Trophoblast cell (in vitro differentiated cells and primary cell): ENCODE results near the gene CELA2B.

Experiments
- DNase-seq, 2 donors: peaks; one replicate each; pipeline ENCODE4 v3.0.0-alpha.2; 2016
- H2AFZ ChIP-seq: 2 replicates; pipeline ENCODE4 v1.6.1; 2013; ENCODE audit warnings: low read length, moderate library complexity, mild to moderate bottlenecking; ENCODE audit not compliant: insufficient read depth, poor library complexity
- H2AK5ac ChIP-seq: 2 replicates; pipeline ENCODE4 v1.6.1; 2013; ENCODE audit warnings: mild to moderate bottlenecking, low read length
- H2BK120ac ChIP-seq: 2 replicates; pipeline ENCODE4 v1.6.1; 2013; ENCODE audit warnings: low read length, mild to moderate bottlenecking, moderate library complexity; ENCODE audit not compliant: insufficient read depth, poor library complexity
- H2BK12ac ChIP-seq: 2 replicates; pipeline ENCODE4 v1.6.1; 2013; ENCODE audit warnings: mild to moderate bottlenecking, low read length, moderate library complexity
- H2BK5ac ChIP-seq: 2 replicates; pipeline ENCODE4 v1.6.1; 2013; ENCODE audit warnings: low read length, low read depth, moderate library complexity, mild to moderate bottlenecking; ENCODE audit not compliant: poor library complexity
- H3K14ac ChIP-seq: 2 replicates; pipeline ENCODE4 v1.6.1; 2013; ENCODE audit warnings: mild to moderate bottlenecking, low read length
- H3K18ac ChIP-seq: 2 replicates; pipeline ENCODE4 v1.6.1; 2013; ENCODE audit warnings: mild to moderate bottlenecking, low read length
- H3K23ac ChIP-seq: 2 replicates; pipeline ENCODE4 v1.6.1; 2013; ENCODE audit warnings: low read length
- H3K27ac ChIP-seq: 2 replicates; pipeline ENCODE4 v1.5.1; 2013; ENCODE audit warnings: low read depth, mild to moderate bottlenecking, inconsistent platforms, low read length, moderate library complexity
- H3K27me3 ChIP-seq: 2 replicates; pipeline ENCODE4 v1.6.1; 2013; ENCODE audit warnings: inconsistent platforms, mild to moderate bottlenecking, low read length, moderate library complexity; ENCODE audit not compliant: insufficient read depth
- H3K36me3 ChIP-seq, 2 experiments: 1 replicate in 1 of 2; 2 replicates in 1 of 2; pipeline ENCODE4 v1.6.1; 2013; ENCODE audit warnings: low read length in 2 of 2, mild to moderate bottlenecking in 2 of 2, moderate library complexity in 1 of 2; ENCODE audit not compliant: insufficient read depth in 2 of 2, control insufficient read depth in 1 of 2
- H3K4ac ChIP-seq: 2 replicates; pipeline ENCODE4 v1.6.1; 2013; ENCODE audit warnings: low read depth, mild to moderate bottlenecking, low read length, moderate library complexity
- H3K4me1 ChIP-seq, 2 experiments: 1 replicate in 1 of 2; 2 replicates in 1 of 2; pipeline ENCODE4 v1.6.1; 2013; ENCODE audit warnings: low read length in 2 of 2, mild to moderate bottlenecking in 2 of 2, moderate library complexity in 1 of 2; ENCODE audit not compliant: insufficient read depth in 2 of 2, control insufficient read depth in 1 of 2
- H3K4me2 ChIP-seq: 2 replicates; pipeline ENCODE4 v1.6.1; 2013; ENCODE audit warnings: inconsistent platforms, mild to moderate bottlenecking, low read length, moderate library complexity
- H3K4me3 ChIP-seq: 2 replicates; pipeline ENCODE4 v1.5.1; 2013; ENCODE audit warnings: mild to moderate bottlenecking, low read depth, low read length, inconsistent platforms
- H3K79me1 ChIP-seq: one replicate; pipeline ENCODE4 v1.6.1; 2013; ENCODE audit warnings: low read length
- H3K79me2 ChIP-seq: 2 replicates; pipeline ENCODE4 v1.6.1; 2013; ENCODE audit warnings: low read length, mild to moderate bottlenecking; ENCODE audit not compliant: control insufficient read depth, insufficient read depth, poor library complexity
- H3K9ac ChIP-seq: 2 replicates; pipeline ENCODE4 v1.6.1; 2013; ENCODE audit warnings: mild to moderate bottlenecking, low read length
- H3K9me3 ChIP-seq: 2 replicates; pipeline ENCODE4 v1.6.1; 2013; ENCODE audit warnings: low read depth, mild to moderate bottlenecking, control low read depth, inconsistent platforms, low read length; ENCODE audit not compliant: insufficient read depth
- H4K12ac ChIP-seq: 2 replicates; pipeline ENCODE4 v1.6.1; 2013; ENCODE audit warnings: low read depth, mild to moderate bottlenecking, low read length, moderate library complexity
- H4K8ac ChIP-seq: 2 replicates; pipeline ENCODE4 v1.6.1; 2013; ENCODE audit warnings: low read depth, mild to moderate bottlenecking, low read length, moderate library complexity
- H4K91ac ChIP-seq: one replicate; pipeline ENCODE4 v1.6.1; 2013; ENCODE audit warnings: low read depth, mild to moderate bottlenecking, low read length, moderate library complexity
- WGBS: extraction: QIAGEN DNeasy Blood & Tissue Kit; methylation state at CpG from one replicate; pipeline ENCODE4 v1.1.7; 2013; ENCODE audit warnings: missing lambda C conversion rate; ENCODE audit not compliant: insufficient read length, insufficient coverage; ENCODE audit errors: extremely low coverage; 5-methylcytosine and 5-hydroxymethylcytosine counted together

The CELA2B gene

DNA sequence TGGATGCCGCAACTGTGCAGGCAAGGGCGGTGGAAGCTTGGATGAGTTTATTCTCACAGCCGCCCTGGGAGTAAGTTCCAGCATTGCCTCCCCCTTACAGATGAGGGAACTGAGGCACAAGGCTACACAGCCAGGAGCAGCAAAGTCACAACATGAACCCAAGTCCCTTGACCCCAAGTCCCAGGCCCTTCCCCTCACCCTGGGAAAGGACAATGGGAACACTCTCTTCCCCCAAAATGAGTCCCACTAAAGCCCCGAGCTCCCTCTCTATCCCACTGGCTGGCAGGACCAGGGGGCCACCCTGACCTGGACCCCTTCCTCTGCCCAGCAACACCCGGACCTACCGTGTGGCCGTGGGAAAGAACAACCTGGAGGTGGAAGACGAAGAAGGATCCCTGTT, 33.8 kb upstream of the CELA2B start:
- no peaks in the 10 kb centered on the region for H3K79me1 ChIP-seq
- no peak overlapping the region for H4K8ac ChIP-seq
- no peak overlapping the region for H3K14ac ChIP-seq
- H3K36me3 ChIP-seq: no peaks in the 10 kb centered on the region
- DNase-seq: no peak
- no peak overlapping the region for H2AK5ac ChIP-seq
- no peak overlapping the region for H4K91ac ChIP-seq
- H3K27ac ChIP-seq: no peak overlapping the region
- H2BK5ac ChIP-seq: no peak overlapping the region
- no CpG with 5 or more reads among the region's 8 CpGs for WGBS
- H3K18ac ChIP-seq: no peak overlapping the region
- no peak overlapping the region for H3K4me2 ChIP-seq
- no peaks in the 10 kb centered on the region for H3K9me3 ChIP-seq
- no peaks in the 10 kb centered on the region for H3K4me1 ChIP-seq
- H3K27me3 ChIP-seq: no peaks in the 10 kb centered on the region
- H3K4ac ChIP-seq: no peak overlapping the region
- no peak overlapping the region for H3K23ac ChIP-seq
- no peak overlapping the region for H3K9ac ChIP-seq
- H2AFZ ChIP-seq: no peak overlapping the region
- H2BK12ac ChIP-seq: no peak overlapping the region
- H3K79me2 ChIP-seq: no peaks in the 10 kb centered on the region
- no peak overlapping the region for H2BK120ac ChIP-seq
- no peak overlapping the region for H3K4me3 ChIP-seq
- H4K12ac ChIP-seq: no peak overlapping the region

- H3K79me2 ChIP-seq: no peaks in the 10 kb centered on the region
- H3K79me1 ChIP-seq: no peaks in the 10 kb centered on the region
- no peak overlapping the region for H2AK5ac ChIP-seq
- no peak overlapping the region for H2BK120ac ChIP-seq
- no peaks in the 10 kb centered on the region for H3K4me1 ChIP-seq
- H3K9me3 ChIP-seq: no peaks in the 10 kb centered on the region
- DNase-seq: no peak
- H3K4me3 ChIP-seq: no peak overlapping the region
- H3K4me2 ChIP-seq: no peak overlapping the region
- no peak overlapping the region for H4K8ac ChIP-seq
- H2BK5ac ChIP-seq: no peak overlapping the region
- H3K27me3 ChIP-seq: no peaks in the 10 kb centered on the region
- H3K18ac ChIP-seq: no peak overlapping the region
- H3K23ac ChIP-seq: no peak overlapping the region
- H3K27ac ChIP-seq: no peak overlapping the region
- WGBS: no CpG with 5 or more reads among the region's 5 CpGs
- H4K91ac ChIP-seq: no peak overlapping the region
- no peak overlapping the region for H3K4ac ChIP-seq
- H2AFZ ChIP-seq: no peak overlapping the region
- H4K12ac ChIP-seq: no peak overlapping the region
- no peak overlapping the region for H2BK12ac ChIP-seq
- H3K36me3 ChIP-seq: no peaks in the 10 kb centered on the region
- no peak overlapping the region for H3K9ac ChIP-seq
- H3K14ac ChIP-seq: no peak overlapping the region
Observed at GRCh38 chr1:15442759-15443158, 33.1 kb upstream of the CELA2B start.

DNA sequence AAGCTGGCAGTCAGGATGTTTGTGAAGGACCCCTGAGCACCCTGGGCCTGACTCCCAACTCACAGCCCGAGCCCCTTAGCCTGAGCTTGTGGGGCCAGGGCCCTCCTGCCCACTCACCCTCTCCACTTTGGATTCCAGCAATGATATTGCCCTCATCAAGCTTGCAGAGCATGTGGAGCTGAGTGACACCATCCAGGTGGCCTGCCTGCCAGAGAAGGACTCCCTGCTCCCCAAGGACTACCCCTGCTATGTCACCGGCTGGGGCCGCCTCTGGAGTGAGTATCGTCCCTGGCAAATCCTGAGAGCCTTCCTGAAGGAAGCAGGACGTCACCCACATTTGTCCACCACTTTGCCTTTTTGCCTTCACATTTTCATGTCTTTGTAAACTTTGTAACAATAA, 32.6 kb upstream of the CELA2B start:
- Histone ChIP-seq H3K9me3 (no peaks in the 10 kb centered on the region), H2AFZ (no peak overlapping the region), H4K12ac (no peak overlapping the region), H2BK120ac (no peak overlapping the region), H3K4ac (no peak overlapping the region), H3K79me2 (no peaks in the 10 kb centered on the region), H4K91ac (no peak overlapping the region), H3K27me3 (no peaks in the 10 kb centered on the region), H3K4me2 (no peak overlapping the region), H4K8ac (no peak overlapping the region), H3K27ac (no peak overlapping the region), H2AK5ac (no peak overlapping the region), H3K79me1 (no peaks in the 10 kb centered on the region), H3K14ac (no peak overlapping the region), H3K18ac (no peak overlapping the region), H3K9ac (no peak overlapping the region), H3K23ac (no peak overlapping the region), H2BK5ac (no peak overlapping the region), H3K4me3 (no peak overlapping the region), H3K4me1 (no peaks in the 10 kb centered on the region), H2BK12ac (no peak overlapping the region), H3K36me3 (no peaks in the 10 kb centered on the region)
- DNase-seq: no peak
- no CpG with 5 or more reads among the region's 5 CpGs for WGBS

- no CpG with 5 or more reads among the region's 17 CpGs for WGBS
- DNase-seq: no peak
- H3K14ac ChIP-seq: no peak overlapping the region
Observed at GRCh38 chr1:15444468-15445389, 31.2 kb upstream of the CELA2B start.

More at GRCh38 chr1:15444468-15445389, 31.2 kb upstream of the CELA2B start:
- Histone ChIP-seq H3K79me1 (no peaks in the 10 kb centered on the region), H2BK120ac (no peak overlapping the region), H3K4me2 (no peak overlapping the region), H3K4ac (no peak overlapping the region), H2AK5ac (no peak overlapping the region), H4K8ac (no peak overlapping the region), H3K79me2 (no peaks in the 10 kb centered on the region), H3K4me3 (no peak overlapping the region), H3K23ac (no peak overlapping the region), H2AFZ (no peak overlapping the region), H3K9me3 (no peaks in the 10 kb centered on the region), H3K36me3 (no peaks in the 10 kb centered on the region), H2BK5ac (no peak overlapping the region), H3K4me1 (no peaks in the 10 kb centered on the region), H3K27ac (no peak overlapping the region), H4K91ac (no peak overlapping the region), H3K9ac (no peak overlapping the region), H2BK12ac (no peak overlapping the region), H4K12ac (no peak overlapping the region), H3K27me3 (no peaks in the 10 kb centered on the region), H3K18ac (no peak overlapping the region)
